Inflammatory macrophage (primary cell): ENCODE measurements around the gene CPHXL2.

Experiments
- DNase-seq, 2 donors: peaks; one replicate each; pipeline ENCODE4 v3.0.0-alpha.2; 2020 to 2022

The CPHXL2 gene

DNA sequence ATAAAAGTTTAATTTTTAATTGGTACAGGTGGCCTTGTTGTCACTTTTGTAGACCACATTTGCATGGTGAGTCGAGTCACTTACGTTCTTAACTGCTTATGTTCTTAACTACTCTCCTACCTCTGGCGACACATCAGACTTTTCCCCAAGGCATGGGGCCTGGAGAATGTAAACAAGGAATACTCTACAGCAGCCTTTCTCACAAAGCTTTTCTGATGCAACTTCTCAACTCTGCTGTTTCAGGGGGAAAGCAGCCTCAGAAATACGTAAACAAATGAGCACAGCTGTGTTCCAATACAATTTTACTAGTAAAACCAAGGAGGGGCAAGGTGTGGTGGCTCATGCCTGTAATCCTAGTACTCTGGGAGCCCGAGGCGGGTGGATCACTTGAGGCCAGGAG lies 36.2 kb downstream of the CPHXL2 start:
- DNase-seq, result no peak

- no peak for DNase-seq
Observed at GRCh38 chr16:75635036-75635435, 41.8 kb downstream of the CPHXL2 start.

GRCh38 chr16:75632857-75633256 lies 44.0 kb downstream of the CPHXL2 start:
- DNase-seq, result no peak

- no peak for DNase-seq
Observed at GRCh38 chr16:75630052-75630451, 46.8 kb downstream of the CPHXL2 start.

DNA sequence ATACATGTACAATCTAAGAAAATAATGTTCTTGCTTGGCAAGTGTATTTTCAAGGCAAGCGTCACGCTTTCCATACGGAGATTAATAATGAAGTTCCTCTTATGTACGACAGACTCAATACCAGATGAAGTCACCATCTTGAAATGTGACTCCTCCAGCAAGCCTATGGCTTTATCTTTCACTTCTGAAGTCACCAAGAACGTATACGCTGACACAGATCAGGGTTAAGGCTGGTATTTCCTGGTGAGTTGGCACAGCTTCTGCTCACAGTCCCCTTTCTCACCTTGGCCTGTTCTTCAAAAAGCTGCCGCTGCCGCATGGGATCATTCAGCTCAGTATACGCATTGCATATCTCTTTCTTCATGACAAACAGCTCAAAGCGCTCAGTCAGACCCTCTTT lies 47.7 kb downstream of the CPHXL2 start:
- no peak for DNase-seq

DNA sequence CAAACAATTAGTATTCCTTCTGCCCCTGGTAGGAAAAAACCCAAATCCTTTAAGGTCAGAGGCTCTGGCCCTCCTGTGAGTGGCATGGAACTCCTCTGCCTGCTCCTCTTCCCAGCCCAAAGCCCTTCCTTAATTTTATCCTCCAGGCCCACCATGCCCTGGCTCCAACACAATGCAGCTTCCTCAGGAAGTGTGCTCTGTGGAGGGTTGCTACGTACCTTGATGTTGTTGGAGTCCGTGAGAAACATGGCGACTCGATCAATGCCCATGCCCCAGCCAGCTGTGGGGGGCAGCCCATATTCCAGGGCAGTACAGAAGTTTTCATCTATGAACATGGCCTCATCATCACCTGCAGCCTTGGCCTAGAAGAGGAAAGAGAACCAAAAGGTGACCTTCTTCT lies 48.5 kb downstream of the CPHXL2 start:
- DNase-seq, result no peak

- no peak for DNase-seq
Observed at GRCh38 chr16:75627851-75628250, 49.0 kb downstream of the CPHXL2 start.

GRCh38 chr16:75626806-75627205 lies 50.0 kb downstream of the CPHXL2 start:
- DNase-seq, result no peak

GRCh38 chr16:75624921-75625334 lies 51.9 kb downstream of the CPHXL2 start:
- no peak for DNase-seq

- peak; percentile 98 for DNase-seq
Observed at GRCh38 chr16:75622761-75623605, 53.8 kb downstream of the CPHXL2 start, which contains the start of gene ADAT1. ADAT1 (minus strand) TSS chr16:75623281; CDS start chr16:75620799, 2,482 bp downstream.

DNA sequence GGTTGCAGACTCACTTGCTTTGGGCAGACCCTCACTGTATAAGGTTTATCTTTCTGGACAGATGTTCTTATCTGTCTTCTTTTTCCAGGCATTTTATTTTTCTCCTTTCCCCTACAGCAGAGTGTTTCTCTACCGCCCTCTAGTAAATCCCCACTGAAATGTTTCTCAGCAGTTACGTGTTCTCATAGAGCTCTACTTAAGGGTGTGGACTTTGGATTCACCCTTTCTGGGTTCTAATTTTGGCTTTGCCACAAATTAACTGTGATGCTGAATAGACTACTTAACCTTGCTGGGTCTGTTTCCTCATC lies 55.7 kb downstream of the CPHXL2 start:
- DNase-seq, result peak in 1 of 2 donors; percentile 3

DNA sequence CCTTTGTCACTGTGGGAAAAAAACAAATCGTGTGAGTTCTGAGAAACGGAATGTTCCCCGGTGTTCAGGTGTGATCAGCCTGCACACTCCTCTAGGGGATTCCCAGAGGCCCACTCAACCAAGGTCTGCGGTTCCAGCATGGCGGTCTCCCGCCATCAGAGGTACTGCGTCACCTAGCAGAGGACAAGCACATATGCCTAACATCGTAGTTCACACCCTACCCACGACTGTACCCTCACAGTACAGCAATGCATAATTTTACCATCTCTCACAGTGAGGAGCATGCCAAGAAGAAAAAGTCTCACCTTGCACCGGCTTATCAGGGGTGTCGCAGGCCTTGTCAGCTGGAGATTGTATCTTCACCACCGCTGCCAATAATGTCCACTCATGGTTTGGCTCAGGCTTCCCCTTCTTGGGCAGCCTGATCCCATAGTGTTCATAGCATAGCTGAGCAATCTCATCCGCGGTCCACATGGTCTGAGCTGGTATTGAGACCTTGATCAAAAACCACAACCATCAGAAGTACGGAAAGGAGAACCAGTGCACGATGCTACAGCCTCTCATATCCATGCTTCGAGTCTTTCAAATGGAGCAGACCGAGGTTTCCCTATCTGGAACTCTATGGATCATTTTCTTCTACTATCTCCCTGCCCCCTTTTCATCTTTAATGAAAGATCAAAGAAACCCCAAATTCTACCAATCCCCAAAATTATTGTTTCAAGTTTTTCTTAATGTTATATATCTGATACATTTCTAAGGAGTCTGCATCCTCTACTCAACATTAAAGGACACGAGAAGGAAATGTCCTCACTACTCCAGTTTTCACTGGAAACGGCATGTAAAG lies 56.3 kb downstream of the CPHXL2 start:
- DNase-seq, result no peak

DNA sequence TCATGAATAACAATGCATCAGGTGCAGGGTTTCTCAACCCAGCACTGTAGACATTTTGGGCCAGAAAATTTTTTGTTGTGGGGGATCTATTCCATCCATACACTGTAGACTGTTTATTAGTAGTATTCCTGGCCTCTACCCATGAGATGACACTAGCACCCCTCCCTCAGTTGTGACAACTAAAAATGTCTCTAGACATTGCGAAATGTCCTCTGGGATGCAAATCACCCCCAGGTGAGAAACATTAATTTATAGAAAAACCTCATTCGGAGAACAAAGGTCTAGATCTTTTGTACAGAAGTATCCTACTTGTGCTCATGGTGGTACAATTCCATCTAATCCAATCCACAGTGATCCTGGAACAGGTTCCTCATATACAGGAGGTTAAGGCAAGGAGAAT lies 58.0 kb downstream of the CPHXL2 start:
- no peak for DNase-seq

DNA sequence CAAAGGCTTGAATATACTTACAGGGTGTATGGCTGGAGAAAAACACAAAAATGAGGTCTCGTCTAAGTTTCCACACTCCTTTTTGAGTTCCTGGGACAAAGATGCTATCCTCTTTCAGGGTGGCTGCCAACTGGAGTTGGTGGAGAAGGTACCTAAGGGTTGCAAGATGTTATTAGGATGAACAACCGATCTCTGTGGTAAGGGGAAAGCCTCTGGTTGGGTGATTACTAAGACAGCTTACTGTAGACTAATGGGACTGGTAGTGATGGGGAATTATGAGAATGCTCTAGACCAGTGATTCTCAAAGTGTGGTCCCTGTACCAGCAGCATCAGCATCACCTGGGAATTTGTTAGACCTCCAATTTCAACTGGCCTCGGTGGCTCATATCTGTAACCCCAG lies 59.7 kb downstream of the CPHXL2 start:
- DNase-seq, result no peak

GRCh38 chr16:75616521-75617010 lies 60.2 kb downstream of the CPHXL2 start:
- no peak for DNase-seq

GRCh38 chr16:75615619-75616018 lies 61.2 kb downstream of the CPHXL2 start:
- DNase-seq, result no peak

GRCh38 chr16:75614066-75614897 lies 62.5 kb downstream of the CPHXL2 start:
- no peak for DNase-seq
